Occipital lobe (tissue), 2 donors: ENCODE measurements around the gene NEU1. TPM values are rescaled to one million over a fixed set of nuclear protein-coding genes. Genes with fewer than 3 reads are reported as not detected.
"Not testable (repeated sequence)": the region's sequence is repeated elsewhere in the genome, so short reads cannot be mapped to it uniquely, and the experiment has no call there.

ENCODE experiments used
- DNase-seq: peaks from one replicate; lab custom pipeline; 2025; lab: John Stamatoyannopoulos, UW
- total RNA-seq: library from RNA; depleted of rRNA; stranded (reverse); fragments of >200 nt; gene quantifications from one replicate; pipeline ENCODE4 v1.2.3, GENCODE V29; 2014

Gene NEU1
- total RNA-seq, 1 donor from 2014 or later: 20.3 TPM

GRCh38 chr6:31874084-31874670, 11.6 kb upstream of the NEU1 start:
- DNase-seq: no peak

- DNase-seq: no peak
These were observed 8.5 kb upstream of the NEU1 start for GRCh38 chr6:31871046-31871659.

DNA sequence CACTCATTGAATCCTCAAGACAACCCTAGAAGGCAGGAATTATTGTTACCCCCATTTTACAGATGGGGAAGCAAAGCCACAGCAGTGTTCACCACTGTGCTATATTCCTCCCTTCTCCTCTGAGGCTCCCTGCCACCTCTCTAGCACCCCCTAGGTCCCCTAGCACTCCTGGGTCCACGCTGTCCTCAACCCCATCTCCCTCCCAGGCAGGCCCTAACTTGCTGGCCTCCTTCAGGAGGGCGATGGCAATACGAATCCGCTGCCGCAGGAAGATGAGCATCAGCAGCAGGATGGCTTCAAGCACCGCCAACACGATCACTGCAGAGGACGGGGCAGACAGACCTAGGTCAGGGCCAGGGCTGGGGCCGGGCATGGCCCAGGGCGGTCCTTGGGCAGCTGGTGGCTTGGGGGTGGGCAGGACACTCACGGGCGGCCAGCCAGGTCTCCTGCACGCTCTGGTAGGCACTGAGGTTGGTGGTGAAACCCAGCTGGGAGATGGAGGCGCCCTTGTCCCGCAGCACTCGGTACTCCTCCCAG, 7.8 kb upstream of the NEU1 start:
- no peak for DNase-seq

- no peak for DNase-seq
These were observed 6.7 kb upstream of the NEU1 start for GRCh38 chr6:31869343-31869742.

DNA sequence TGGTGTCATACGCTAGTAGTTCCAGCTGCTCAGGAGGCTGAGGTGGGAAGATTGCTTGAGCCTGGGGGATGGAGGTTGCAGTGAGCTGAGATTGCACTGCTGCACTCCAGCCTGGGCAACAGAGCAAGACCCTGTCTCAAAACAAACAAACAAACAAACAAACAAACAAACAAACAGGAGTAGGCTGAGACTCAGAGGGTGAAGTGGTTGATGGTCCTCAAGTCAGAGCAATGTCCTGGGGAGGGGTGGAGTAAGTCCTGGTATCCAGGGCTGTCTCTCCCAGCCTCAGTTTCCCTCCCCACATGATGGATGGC, 6.0 kb upstream of the NEU1 start:
- DNase-seq: not testable (repeated sequence)

- no peak for DNase-seq
These were observed 2.8 kb upstream of the NEU1 start for GRCh38 chr6:31865205-31866118.

GRCh38 chr6:31864818-31865204, 2.2 kb upstream of the NEU1 start:
- DNase-seq: no peak

- not testable (repeated sequence) for DNase-seq
These were observed 1.5 kb upstream of the NEU1 start for GRCh38 chr6:31864123-31864562.

- DNase-seq: no peak
These were observed 690 bp downstream of the NEU1 start for GRCh38 chr6:31861919-31862343.

- no peak for DNase-seq
These were observed 1.5 kb downstream of the NEU1 start for GRCh38 chr6:31861150-31861549.

DNA sequence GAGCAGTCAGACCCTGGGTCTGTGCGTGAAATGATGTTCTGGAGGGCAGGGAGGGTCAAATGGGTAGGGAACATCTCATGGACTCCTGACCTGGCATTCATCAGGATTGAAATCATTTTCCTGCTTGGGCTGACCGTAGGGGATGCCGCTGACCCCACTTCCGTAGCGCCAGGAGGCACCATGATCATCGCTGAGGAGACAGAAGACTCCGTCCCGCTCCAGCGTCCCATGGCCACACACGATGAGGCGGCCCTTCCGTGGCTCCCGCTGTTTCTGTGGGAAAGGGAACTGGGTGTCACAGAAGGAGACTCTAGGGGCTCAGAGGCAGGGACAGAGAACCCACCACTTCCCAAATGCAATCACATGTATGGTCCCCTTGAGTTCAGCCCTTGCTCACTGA, 2.3 kb downstream of the NEU1 start:
- no peak for DNase-seq

DNA sequence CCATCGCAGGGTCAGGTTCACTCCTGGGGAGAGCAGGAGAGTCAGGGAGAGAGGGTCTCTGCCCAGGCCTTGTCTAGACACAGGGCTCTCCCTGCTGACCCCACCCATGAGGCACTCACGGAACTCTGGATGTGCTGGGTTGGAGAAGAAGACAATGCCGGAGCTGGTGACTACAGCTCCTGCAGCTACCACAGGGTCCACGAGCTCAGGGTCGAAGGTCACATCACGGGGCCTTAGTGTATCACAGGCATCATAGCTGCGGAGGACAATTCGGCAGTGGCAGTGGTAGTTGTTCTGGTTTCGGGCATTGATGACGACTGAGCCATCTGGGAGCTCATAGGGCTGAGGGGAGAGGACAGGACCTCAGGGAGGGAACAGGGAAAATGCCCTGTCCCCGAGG, 2.7 kb downstream of the NEU1 start:
- no peak for DNase-seq

- no peak for DNase-seq
These were observed 3.9 kb downstream of the NEU1 start for GRCh38 chr6:31858707-31859106.

DNA sequence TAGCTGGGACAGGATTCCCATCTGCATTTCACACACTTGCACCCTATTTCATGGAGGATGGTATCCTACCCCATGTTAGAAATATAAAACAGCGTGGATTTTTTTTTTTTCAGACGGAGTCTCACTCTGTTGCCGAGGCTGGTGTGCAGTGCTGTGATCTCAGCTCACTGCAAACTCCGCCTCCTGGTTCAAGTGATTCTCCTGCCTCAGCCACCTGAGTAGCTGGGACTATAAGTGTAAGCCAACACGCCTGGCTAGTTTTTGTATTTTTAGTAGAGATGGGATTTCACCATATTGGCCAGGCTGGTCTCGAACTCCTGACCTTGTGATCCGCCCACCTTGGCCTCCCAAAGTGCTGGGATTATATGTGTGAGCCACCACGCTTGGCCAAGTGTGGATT, 4.8 kb downstream of the NEU1 start:
- DNase-seq: not testable (repeated sequence)

DNA sequence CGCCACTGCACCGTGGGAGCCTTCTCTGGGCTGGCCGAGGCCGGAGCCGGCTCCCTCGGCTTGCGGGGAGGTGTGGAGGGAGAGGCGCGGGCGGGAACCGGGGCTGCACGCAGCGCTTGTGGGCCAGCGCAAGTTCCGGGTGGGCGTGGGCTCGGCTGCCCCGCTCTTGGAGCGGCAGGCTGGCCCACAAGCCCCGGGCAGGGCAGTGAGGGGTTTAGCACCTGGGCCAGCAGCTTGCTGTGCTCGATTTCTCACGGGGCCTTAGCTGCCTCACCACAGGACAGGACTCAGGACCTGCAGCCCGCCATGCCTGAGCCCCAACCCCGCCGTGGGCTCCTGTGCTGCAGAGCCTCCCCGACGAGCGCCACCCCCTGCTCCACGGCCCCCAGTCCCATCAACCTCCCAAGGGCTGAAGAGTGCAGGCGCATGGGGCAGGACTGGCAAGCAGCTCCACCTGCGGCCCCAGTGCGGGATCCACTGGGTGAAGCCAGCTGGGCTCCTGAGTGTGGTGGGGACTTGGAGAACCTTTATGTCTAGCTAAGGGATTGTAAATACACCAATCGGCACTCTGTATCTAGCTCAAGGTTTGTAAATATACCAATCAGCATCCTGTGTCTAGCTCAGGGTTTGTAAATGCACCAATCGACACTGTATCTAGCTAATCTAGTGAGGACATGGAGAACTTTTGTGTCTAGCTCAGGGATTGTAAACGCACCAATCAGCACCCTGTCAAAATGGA, 10.5 kb downstream of the NEU1 start:
- DNase-seq: not testable (repeated sequence)

- no peak for DNase-seq
These were observed 11.2 kb downstream of the NEU1 start for GRCh38 chr6:31851485-31851832.

GRCh38 chr6:31850765-31851484, 11.7 kb downstream of the NEU1 start:
- no peak for DNase-seq

- DNase-seq: no peak
These were observed 15.2 kb downstream of the NEU1 start for GRCh38 chr6:31847276-31847978.

DNA sequence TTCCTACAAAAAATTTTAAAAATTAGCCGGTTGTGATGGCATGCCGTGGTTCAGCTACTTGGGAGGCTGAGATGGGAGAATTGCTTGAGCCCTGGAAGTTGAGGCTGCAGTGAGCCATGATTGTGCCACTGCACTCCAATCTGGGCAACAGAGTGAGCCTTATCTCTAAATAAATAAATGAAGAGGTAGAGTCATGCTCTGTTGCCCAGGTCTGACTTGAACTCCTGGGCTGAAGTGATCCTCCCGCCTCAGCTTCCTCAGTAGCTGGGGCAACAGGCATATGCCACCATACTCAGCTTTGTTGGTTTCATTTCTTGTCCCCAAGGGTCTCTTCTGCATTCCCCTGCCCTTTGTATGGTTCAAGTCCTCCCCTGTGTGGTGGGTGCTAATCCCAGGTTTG, 18.1 kb downstream of the NEU1 start:
- no peak for DNase-seq

DNA sequence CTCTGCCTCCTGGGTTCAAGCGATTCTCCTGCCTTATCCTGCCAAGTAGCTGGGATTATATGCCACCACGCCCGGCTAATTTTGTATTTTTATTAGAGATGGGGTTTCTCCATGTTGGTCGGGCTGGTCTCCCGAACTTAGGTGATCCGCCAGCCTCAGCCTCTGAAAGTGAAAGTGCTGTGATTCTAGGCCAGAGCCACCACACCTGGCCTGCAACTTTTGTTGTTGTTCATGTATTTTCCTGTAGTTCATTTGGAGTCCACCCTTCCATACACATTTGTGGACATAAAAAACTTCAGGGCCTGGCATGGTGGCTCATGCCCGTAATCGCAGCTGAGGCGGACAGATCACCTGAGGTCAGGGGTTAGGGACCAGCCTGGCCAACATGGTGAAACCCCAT, 20.6 kb downstream of the NEU1 start:
- DNase-seq: no peak

- DNase-seq: not testable (repeated sequence)
These were observed 22.9 kb downstream of the NEU1 start for GRCh38 chr6:31839779-31840126.
